NCI-H526 (cell line): ENCODE data around the gene MED15.
"Not testable (repeated sequence)": the region's sequence is repeated elsewhere in the genome, so short reads cannot be mapped to it uniquely, and the experiment has no call there.

Source experiments
- DNase-seq, 2 experiments: peaks; one replicate each; lab custom pipeline; 2025; lab: John Stamatoyannopoulos, UW

MED15 gene

GRCh38 chr22:20584029-20584871 lies 76.8 kb downstream of the MED15 start:
- DNase-seq: no peak

- no peak for DNase-seq
Observed at GRCh38 chr22:20584872-20585638, 77.6 kb downstream of the MED15 start.

DNA sequence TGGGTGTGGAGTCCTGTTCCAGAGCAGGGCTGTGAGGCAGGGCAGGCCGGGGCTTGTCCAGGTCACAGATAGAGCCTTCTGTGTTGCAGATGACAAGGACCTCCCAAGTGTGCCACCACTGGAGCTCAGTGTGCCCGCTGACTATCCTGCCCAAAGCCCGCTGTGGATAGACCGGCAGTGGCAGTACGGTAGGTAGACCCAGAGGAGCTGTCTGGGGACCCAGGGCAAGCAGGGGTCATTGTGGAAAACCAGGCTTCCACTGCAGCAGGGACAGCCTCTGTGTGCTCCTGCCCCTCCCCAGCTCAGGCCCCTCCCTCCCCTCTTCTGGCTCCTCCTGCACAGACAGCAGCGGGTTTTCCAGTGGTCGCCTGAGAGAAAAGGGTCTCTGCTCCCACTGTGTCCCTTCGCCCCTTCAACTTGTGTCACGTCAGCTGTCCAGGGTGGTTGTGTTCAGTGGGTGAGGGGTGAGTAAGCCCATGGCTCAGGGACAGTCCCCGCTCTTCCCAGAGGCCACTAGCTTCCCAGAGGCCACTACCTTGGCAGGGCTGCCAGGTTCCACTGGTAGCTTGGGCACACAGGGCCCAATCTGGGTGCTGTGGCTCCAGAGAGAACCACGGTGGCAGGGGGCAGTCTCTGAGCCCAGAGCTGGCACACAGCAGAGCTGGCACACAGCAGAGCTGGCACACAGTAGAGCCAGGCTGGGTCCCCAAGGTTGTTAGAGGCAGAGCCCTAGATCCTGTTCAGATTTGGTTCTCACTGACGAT lies 78.4 kb downstream of the MED15 start:
- DNase-seq: no peak

DNA sequence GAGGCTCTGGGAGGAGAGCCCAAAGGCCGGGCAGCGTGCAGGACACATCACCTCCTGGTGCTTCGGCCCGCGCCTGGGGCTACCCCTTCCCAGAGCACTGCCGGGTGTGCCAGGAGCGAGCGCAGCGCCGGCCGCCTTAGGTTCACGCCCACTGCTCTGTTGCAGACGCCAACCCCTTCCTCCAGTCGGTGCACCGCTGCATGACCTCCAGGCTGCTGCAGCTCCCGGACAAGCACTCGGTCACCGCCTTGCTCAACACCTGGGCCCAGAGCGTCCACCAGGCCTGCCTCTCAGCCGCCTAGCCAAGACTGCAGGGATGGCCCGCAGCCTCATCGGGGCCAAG lies 79.0 kb downstream of the MED15 start:
- no peak for DNase-seq

DNA sequence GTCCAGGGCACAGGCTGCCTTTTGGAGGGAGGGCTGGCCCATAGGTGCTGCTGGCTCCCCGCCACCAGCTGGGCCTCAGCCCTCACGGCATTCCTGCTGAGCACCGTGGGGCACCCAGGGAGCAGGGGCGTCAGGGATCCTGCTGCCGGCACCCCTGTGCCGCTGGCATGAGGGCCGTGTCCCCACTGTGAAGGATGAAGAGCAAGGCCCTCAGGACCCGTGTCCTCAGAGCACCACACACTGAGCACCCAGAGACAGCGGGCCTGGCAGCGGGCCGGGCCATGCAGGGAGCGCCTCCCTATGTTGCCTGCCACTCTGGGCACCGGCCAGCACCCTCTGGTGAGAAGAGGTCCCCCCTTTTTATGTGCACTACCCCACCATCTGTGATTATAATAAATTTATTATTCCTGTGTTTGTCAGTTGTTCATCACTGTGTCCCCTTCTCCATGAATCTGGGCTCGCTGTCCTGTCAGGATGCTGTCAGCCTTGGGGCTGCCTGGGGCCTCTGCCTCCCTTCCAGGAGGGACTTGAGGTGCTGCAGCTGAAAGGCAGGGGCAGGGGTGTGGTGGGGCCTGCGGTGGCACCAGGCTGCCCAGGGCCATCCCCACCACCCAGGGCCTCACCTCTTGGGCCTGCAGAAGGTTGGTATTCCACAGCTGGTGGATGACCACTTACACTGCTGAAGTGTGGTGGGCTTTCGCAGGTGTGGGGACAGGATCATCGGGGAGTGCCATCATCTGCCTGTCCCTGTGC lies 80.0 kb downstream of the MED15 start:
- no peak for DNase-seq

DNA sequence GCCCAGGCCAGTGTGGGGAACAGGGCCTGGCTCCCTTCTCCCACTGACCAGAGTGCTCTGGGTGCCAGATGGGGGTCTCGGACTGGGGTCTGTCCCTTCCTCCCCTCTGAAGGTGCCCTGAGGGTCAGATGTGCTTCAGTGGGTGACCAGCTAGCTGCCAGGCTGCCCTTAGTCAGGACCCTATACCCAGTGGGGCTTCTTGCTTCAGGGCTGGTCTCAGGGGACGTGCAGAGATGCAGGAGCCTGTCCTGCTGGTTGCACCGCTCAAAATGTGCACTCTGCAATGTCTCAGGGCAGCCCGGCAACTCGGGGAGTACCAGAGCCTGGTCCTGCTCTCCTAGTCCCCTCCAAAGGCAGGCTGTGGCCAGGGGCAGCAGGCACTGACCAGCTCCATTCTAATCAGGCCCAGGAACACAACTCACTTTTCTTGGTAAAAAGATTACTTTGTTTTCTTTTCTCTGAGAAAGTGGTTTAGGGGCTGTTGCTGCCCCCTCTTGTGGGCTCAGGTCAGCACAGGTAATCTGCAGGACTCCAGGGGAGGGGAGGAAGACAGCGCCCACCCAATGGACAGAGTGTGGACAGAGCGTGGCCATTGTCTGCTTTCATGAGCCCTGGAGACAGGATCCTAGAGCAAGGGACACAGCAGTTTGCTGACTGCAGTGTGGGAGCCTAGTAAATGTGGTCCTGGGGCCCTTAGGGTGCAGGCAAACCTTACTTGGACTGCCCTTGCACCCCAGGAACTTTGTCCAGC lies 80.9 kb downstream of the MED15 start:
- DNase-seq: no peak

DNA sequence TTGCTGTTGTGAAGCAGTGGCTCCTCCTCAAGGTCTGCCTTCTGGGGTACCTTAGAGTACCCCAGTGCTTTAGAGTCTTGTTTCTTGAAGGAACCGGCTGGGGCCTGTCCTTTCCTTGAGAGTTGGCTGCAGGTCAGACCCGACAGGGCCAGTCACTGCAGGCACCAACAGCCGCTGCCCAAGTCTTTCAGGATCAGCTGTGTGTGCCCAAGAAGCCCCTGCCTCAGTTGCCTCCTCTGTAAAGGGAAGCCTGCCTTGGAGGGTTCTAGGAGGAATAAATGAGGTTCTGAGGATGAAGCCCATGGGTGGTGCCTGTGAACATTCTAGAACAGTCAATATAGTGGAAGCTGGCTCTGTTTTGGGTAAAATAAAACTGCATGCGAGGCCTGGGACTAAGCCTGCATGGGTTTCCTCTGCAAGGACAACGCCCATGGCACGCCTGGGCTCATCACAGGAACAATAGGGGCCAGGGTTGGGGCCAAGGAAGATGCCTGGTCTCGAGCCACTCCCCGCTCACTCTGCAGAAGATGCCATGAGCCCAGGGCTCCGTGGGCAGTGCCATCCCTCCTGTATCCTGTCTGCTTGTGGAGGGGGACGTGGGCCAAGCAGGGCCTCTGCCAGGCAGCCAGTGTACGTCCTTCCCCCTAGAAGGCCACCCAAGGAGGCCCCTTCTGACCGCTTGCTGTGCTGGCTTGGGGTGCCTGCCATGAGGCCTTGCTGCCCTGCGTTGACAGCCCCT lies 81.6 kb downstream of the MED15 start:
- DNase-seq: no peak

- DNase-seq: no peak
Observed at GRCh38 chr22:20589614-20590476, 82.4 kb downstream of the MED15 start.

GRCh38 chr22:20590477-20591294 lies 83.3 kb downstream of the MED15 start:
- DNase-seq: no peak

- DNase-seq: no peak
Observed at GRCh38 chr22:20591295-20591645, 83.9 kb downstream of the MED15 start.

GRCh38 chr22:20591660-20592310 lies 84.4 kb downstream of the MED15 start:
- DNase-seq: no peak

DNA sequence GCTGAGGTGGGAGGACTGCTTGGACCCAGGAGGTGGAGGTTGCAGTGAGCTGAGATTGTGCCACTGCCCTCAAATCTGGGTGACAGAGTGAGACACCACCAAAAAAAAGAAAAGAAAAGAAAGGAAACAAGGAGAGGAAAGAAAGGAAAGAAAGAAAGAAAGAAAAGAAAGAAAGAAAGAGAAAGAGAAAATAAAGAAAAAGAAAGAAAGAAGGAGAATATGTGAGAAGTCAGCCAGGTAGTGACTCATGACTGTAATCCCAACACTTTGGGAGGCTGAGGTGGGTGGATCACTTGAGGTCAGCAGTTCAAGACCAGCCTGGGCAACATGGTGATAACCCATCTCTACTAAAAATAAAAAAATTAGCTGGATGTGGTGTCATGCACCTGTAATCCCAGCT lies 86.6 kb downstream of the MED15 start:
- not testable (repeated sequence) for DNase-seq

DNA sequence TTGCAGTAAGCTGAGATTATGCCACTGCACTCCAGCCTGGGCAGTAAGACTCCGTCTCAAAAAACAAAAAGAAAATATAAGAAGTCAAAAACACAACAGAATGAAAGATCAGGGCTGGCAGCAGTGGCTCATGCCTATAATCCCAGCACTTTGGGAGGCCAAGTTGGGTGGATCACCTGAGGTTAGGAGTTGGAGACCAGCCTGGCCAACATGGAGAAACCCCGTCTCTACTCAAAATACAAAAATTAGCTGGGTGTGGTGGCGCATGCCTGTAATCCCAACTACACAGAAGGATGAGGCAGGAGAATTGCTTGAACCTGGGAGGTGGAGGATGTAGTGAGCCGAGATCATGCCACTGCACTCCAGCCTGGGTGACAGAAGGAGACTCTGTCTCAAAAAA lies 87.1 kb downstream of the MED15 start:
- not testable (repeated sequence) for DNase-seq

- DNase-seq: no peak
Observed at GRCh38 chr22:20595461-20595860, 88.1 kb downstream of the MED15 start.

- no peak for DNase-seq
Observed at GRCh38 chr22:20599117-20599516, 91.7 kb downstream of the MED15 start.

- no peak for DNase-seq
Observed at GRCh38 chr22:20600137-20600673, 92.8 kb downstream of the MED15 start.

DNA sequence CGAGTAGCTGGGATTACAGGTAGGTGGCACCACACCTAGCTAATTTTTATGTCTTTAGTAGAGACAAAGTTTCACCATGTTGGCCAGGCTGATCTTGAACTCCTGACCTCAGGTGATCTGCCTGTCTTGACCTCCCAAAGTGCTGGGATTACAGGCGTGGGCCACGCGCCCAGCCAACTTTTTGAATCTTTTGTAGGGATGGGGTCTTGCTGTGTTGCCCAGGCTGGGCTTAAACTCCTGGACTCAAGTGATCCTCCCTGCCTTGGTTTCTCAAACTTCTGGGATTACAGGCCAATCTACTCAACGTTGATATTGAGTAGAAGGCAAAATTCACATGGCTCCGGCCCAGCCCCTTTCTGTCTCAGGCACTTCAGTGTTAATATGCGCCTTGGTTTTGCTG lies 93.9 kb downstream of the MED15 start:
- DNase-seq: no peak

GRCh38 chr22:20602609-20603164 lies 95.3 kb downstream of the MED15 start:
- DNase-seq: no peak
